T-helper 2 cell treated with Interferon-gamma antibody and Interleukin-4, amounts not matched to agents 100 ng/mL and 5 ng/mL, for 36 hours (primary cell): ENCODE results near the gene EDDM13. TPM values are rescaled to one million over a fixed set of nuclear protein-coding genes. Genes with fewer than 3 reads are reported as not detected.
"Not testable (repeated sequence)": the region's sequence is repeated elsewhere in the genome, so short reads cannot be mapped to it uniquely, and the experiment has no call there.

Source experiments
- intact Hi-C: fragments of 100-400 bp; cut with micrococcal nuclease; formaldehyde crosslinking; loops from one replicate; pipeline ENCODE4 v1.15.1; 2023
- total RNA-seq: library from RNA; stranded (reverse); gene quantifications from 2 replicates; pipeline ENCODE4 v1.2.3, GENCODE V29; 2022

The EDDM13 gene
- total RNA-seq, 1 donor from 2014 or later: 3.7 TPM

GRCh38 chr19:56295531-56296455 is 23.2 kb downstream of the EDDM13 start:
- intact Hi-C loops: no loop called here

DNA sequence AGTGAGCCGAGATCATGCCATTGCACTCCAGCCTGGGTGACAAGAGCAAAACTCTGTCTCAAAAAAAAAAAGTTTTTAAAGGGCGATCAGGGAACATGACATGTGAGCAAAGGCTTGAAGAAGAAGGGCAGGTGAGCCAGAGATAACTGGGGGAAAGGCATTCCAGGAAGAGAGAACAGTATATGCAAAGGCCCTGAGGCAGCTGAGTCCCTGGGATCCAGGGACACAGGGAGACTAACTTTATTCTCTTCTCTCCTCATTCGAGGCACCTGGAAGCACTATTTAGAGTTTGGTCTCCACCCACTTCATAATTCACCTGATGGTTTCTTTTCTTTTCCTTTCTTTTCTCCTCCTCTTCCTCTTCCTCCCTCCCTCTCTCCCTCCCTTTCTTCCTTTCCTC is 24.5 kb downstream of the EDDM13 start:
- intact Hi-C loops: no loop called here

DNA sequence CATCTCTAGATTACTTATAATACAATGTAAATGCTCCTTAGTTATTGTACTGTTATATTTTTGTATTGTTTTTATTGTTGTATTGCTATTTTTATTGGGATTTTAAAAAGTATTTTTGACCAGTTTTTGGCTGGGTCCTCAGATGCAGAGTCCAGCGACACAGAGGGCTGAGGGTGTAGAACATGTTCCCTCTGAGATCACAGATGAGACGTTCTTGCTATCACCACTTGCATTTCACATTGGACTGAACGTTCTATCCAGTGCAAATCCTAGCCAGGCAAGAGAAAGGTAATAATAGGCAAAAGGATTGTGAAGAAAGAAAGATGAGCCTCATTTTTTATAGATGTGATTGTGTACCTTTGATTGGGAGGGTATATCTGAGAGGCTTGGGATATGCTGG is 27.1 kb downstream of the EDDM13 start:
- intact Hi-C loops: no loop called here

GRCh38 chr19:56301155-56301554 is 28.6 kb downstream of the EDDM13 start:
- intact Hi-C loops: no loop called here

- intact Hi-C loops: no loop called here
Observed at GRCh38 chr19:56301886-56302620, 29.5 kb downstream of the EDDM13 start.

- intact Hi-C loops: no loop called here
Observed at GRCh38 chr19:56304243-56304642, 31.7 kb downstream of the EDDM13 start.

DNA sequence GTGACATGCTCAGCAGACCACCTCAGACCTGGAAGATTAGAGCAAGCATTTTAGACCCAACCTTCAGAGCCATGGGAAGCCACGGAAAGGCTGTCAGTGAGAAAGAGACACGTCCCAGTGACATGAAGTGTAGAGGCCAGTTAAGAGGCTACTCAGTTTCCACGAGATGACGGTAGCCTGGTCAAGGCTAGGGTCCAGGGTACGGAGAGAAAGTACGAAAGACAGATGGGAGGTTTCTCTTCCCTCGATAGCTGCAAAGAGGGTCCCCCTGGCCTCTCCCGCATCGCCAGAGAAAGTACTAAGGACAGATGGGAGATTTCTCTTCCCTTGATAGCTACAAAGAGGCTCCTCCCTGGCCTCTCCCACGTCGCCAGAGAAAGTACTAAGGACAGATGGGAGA is 33.5 kb downstream of the EDDM13 start:
- intact Hi-C loops: no loop called here

DNA sequence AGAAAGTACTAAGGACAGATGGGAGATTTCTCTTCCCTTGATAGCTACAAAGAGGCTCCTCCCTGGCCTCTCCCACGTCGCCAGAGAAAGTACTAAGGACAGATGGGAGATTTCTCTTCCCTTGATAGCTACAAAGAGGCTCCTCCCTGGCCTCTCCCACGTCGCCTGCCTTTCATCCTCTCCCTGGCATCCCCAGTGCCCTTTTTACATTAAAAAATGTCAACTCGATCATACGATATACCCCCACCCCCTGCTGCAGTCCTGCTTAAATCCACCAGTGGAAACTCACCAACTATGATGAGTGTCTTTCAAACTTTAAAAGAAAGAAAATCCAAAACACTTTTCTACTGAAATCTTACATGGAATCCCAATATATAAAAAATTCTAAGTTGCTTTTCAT is 34.5 kb downstream of the EDDM13 start:
- intact Hi-C loops: not testable (repeated sequence)

DNA sequence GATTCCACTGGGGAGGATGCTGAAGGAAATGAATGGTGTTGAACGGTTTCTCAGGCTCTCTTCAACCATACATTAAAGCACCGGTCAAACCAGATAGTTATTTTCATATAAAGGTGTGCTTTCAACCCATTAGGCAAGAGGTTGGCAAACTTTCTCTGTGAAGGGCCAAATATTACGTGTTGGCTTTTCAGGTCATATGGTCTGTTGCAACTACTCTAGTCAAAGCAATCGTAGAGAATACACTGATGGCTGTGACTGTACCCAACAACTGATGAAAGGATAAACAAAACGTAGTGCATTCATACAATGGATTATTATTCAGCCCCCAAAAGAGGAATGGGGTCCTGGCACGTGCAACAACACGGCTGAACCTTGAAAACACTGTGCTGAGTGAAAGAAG is 36.2 kb downstream of the EDDM13 start:
- intact Hi-C loops: no loop called here

GRCh38 chr19:56309511-56310185 is 37.1 kb downstream of the EDDM13 start:
- intact Hi-C loops: loop anchor here (10.0 kb wide), 2 partner anchors 655 to 705 kb away; partner anchors contain the start of genes U2AF2, ZNF524 and ZNF865

DNA sequence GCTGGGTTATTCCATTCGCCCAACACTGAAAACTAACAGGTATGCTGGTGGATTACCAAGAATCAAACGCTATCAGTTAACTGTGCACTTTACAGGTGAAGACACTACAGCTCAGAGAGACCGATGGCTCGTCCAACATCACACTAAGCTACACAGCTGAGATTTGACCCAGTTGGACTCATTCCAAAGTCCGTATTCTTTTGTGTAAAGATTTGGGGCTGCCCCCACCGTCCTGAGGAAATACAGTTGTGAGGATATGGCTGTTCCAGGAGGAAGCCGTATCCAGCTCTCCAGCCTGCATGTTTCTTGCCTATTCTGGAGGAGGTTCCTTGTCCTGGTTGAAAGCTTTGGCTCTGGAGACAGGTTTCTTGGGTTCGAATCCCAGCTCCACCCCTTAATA is 37.9 kb downstream of the EDDM13 start:
- intact Hi-C loops: loop anchor here (10.0 kb wide), 2 partner anchors 656 to 706 kb away; partner anchors contain the start of genes U2AF2, ZNF524 and ZNF865

- intact Hi-C loops: loop anchor here (10.0 kb wide), 2 partner anchors 658 to 708 kb away; partner anchors contain the start of genes U2AF2, ZNF524 and ZNF865
Observed at GRCh38 chr19:56312342-56312741, 39.8 kb downstream of the EDDM13 start.

DNA sequence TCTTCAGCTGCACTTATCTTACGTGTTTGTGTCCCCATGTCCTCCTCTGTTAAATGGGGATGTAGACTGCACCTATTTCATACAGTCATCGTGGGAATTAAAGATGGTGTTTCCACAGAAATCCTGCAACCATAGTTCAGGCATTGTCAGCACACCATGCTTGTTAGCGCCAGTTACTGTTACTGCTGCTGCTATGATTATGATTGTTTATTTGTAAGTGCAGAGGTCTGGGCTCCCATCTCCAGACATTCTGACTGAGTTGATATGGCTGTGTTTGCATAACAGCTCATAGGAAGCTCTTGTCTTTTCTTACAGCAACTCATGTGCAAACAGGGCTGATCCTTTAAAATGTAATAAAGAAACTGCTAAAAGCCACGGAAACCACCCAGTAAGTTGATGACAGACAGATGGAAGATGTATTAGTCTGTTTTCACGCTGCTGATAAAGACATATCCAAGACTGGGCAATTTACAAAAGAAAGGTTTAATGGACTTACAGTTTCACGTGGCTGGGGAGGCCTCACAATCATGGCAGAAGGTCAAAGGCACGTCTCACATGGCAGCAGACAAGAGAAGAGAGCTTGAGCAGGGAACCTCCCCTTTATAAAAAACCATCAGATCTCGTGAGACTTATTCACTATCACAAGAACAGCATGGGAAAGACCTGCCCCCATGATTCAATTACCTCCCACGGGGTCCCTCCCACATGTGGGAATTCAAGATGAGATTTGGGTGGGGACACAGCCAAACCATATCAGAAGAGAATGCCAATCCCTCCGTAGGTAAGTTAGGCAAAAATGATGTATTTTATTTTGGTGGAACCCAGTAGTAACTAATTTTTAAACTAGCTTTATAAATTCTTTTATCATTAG is 40.5 kb downstream of the EDDM13 start:
- intact Hi-C loops: loop anchor here (10.0 kb wide), 2 partner anchors 658 to 708 kb away; partner anchors contain the start of genes U2AF2, ZNF524 and ZNF865

GRCh38 chr19:56314018-56314380 is 41.5 kb downstream of the EDDM13 start:
- intact Hi-C loops: loop anchor here (1.0 to 10.0 kb wide), 6 partner anchors 173 to 1965 kb away; partner anchors contain the start of genes U2AF2, ZNF444, ZNF470 and ZNF524

DNA sequence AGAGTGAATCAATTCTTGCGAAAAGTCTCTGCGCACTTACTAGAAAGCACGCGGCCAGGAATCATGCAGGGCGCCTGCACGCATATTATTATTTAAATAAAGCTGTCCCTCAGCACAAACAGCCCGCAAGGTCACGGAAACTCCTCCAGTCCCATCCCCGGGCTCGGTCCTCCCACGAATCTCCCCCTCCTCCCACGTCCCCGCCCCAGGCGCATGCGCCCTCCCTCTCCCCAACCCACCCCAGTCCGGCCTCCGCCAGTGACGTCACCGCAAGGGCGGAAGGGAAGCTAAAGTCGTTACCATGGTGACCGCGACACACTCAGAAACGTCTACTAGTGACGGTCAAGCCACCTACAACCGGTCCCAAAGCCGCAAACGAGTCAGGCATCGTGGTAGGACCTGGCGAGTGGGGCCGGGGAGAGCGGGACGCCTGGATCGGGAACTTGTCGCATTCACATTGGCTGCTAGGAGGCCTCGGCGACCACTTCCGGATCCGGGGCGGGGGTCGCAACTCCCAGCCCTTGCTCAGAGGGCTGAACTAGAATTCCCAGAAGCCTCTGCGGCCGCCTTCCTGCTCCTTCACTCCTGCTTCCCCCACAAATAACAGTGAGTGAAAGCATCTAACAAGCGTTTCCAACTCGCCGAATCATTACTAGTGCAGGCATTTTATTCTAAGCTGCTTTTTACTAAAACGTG is 42.0 kb downstream of the EDDM13 start, which contains the start of gene ZSCAN5A:
Gene ZSCAN5A (minus strand): TSS at position 459 of the 696 bp plus-strand sequence. CDS start 89,793 bp downstream, outside the sequence.
- intact Hi-C loops: loop anchor here (1.0 to 10.0 kb wide), 7 partner anchors 79 to 1964 kb away; partner anchors contain the start of genes U2AF2, ZNF444, ZNF470 and ZNF524

GRCh38 chr19:56315077-56315828 is 42.7 kb downstream of the EDDM13 start:
- intact Hi-C loops: loop anchor here (1.0 to 10.0 kb wide), 4 partner anchors 78 to 1964 kb away; partner anchors contain the start of genes U2AF2, ZNF524, ZNF582 and ZNF8

- intact Hi-C loops: loop anchor here (10.0 kb wide), 2 partner anchors 662 to 712 kb away; partner anchors contain the start of genes U2AF2, ZNF524 and ZNF865
Observed at GRCh38 chr19:56316728-56317127, 44.2 kb downstream of the EDDM13 start.

DNA sequence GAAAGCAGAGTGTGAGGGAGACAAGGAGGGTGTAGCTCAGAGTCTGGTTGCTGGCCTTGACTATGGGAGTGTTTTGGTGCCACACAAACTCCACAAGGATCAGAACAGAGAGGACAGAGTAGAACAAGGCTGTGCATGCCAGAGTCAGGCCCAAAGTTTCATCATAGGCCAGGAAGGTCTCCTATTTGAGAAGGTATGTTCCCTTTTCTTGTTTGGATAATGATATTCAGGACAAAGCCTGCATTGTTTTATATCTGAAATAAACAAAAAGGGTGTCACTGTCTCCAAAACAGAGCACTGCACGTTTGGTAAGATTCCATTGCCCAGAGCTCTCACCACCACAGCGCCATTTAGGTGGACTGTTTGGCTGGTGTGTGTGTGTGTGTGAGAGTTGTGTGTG is 45.2 kb downstream of the EDDM13 start:
- intact Hi-C loops: loop anchor here (10.0 kb wide), 2 partner anchors 663 to 713 kb away; partner anchors contain the start of genes U2AF2, ZNF524 and ZNF865
